Natural killer cell (primary cell): Measurements from ENCODE around the gene PPP2R3B. TPM values are rescaled to one million over a fixed set of nuclear protein-coding genes. Genes with fewer than 3 reads are reported as not detected.

ENCODE experiments used
- ATAC-seq, 3 donors: fragments of 150-1000 bp in 2 of 3; fragments of 200-7000 bp in 1 of 3; cut with Tn5 transposase; 1 replicate in 1 of 3; 2 replicates in 2 of 3; pipeline ENCODE4 v1.10.0; 2021; ENCODE audit warnings: mild to moderate bottlenecking in 2 of 3, moderate library complexity in 2 of 3
- DNase-seq, 2 donors: peaks; one replicate each; pipeline versions ENCODE4 v3.0.0 to v3.0.0-alpha.2; 2013 to 2021; ENCODE audit warnings: mixed read lengths in 1 of 2
- H3K27ac ChIP-seq: one replicate; pipeline ENCODE4 v1.5.1; 2013; ENCODE audit warnings: mild to moderate bottlenecking, low read length
- H3K27me3 ChIP-seq: one replicate; pipeline ENCODE4 v1.6.1; 2013; ENCODE audit warnings: low read length; ENCODE audit not compliant: control insufficient read depth, insufficient read depth
- H3K36me3 ChIP-seq: one replicate; pipeline ENCODE4 v1.6.1; 2013; ENCODE audit warnings: low read length; ENCODE audit not compliant: control insufficient read depth, insufficient read depth
- H3K4me1 ChIP-seq: one replicate; pipeline ENCODE4 v1.6.1; 2013; ENCODE audit warnings: low read length; ENCODE audit not compliant: control insufficient read depth, insufficient read depth
- H3K4me3 ChIP-seq: one replicate; pipeline ENCODE4 v1.5.1; 2013; ENCODE audit warnings: low read length
- H3K9me3 ChIP-seq: one replicate; pipeline ENCODE4 v1.6.1; 2013; ENCODE audit warnings: low read length; ENCODE audit not compliant: control insufficient read depth, insufficient read depth
- H3K27ac Mint-ChIP-seq, 2 donors: one replicate each; pipeline ENCODE4 v1.8.0; 2022; ENCODE audit warnings: mild to moderate bottlenecking in 2 of 2, mixed read lengths in 2 of 2, moderate library complexity in 1 of 2
- H3K27me3 Mint-ChIP-seq, 2 donors: one replicate each; pipeline ENCODE4 v1.8.0; 2022; ENCODE audit warnings: low read depth in 2 of 2, mixed read lengths in 2 of 2
- H3K36me3 Mint-ChIP-seq: one replicate; pipeline ENCODE4 v1.8.0; 2022; ENCODE audit warnings: mixed read lengths
- H3K4me1 Mint-ChIP-seq, 2 donors: one replicate each; pipeline ENCODE4 v1.8.0; 2022; ENCODE audit warnings: mixed read lengths in 2 of 2
- H3K4me3 Mint-ChIP-seq: one replicate; pipeline ENCODE4 v1.8.0; 2022; ENCODE audit warnings: mild to moderate bottlenecking, moderate library complexity, mixed read lengths
- H3K9me3 Mint-ChIP-seq, 2 donors: one replicate each; pipeline ENCODE4 v1.8.0; 2022; ENCODE audit warnings: mixed read lengths in 2 of 2
- WGBS: methylation state at CpG from one replicate; pipeline ENCODE4 v1.1.7; 2013; ENCODE audit warnings: missing lambda C conversion rate; ENCODE audit not compliant: insufficient coverage; 5-methylcytosine and 5-hydroxymethylcytosine counted together
- intact Hi-C: fragments of 100-400 bp; cut with micrococcal nuclease; formaldehyde crosslinking; loops from one replicate; pipeline ENCODE4 v1.14.2; 2022
- total RNA-seq, 4 donors: library from RNA; stranded (reverse); fragments of 120-200 nt in 1 of 4; gene quantifications; one replicate each; pipeline versions ENCODE4 v1.2.3 to v1.2.4, GENCODE V29; 2013 to 2022
- TF ChIP-seq, protein P1 (sequence below): fragments of 200-600 bp; IDR thresholded peaks from one replicate; pipeline ENCODE4 v1.8.0; 2022; ENCODE audit warnings: antibody characterized with exemption

The PPP2R3B gene
- total RNA-seq, 3 donors from 2014 or later (not counting 1 experiment from before 2014, with no cell fraction given) = 14.0 to 19.4 (median 14.6) TPM

DNA sequence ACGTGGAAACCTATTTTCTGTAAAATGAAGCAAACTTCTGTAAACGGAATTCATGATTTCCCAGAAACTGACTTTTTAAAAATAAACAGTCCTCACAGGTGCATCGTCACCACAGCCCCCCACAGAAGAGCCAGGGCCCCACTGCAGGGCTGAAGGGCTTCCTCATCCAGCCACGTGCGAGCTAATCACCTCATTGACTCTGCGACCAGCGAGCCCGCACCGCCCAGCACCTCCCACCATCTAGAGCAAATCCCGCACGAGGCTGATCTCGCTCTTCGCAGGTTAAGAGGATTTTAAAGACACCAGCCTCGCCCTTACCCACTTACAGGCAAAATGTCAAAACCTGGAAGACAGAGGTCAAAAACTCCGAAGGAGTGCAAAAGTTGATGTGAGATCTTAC is 14.8 kb downstream of the PPP2R3B start:
- H3K27ac Mint-ChIP-seq = no peak overlapping the region
- 27% methylated on average over 15 of the region's 15 CpGs for WGBS
- DNase-seq (no peak), ATAC-seq (no peak)
- Histone ChIP-seq H3K4me1 (peaks cover 19% of the 10 kb centered on the region), H3K4me3 (no peak overlapping the region), H3K9me3 (no peaks in the 10 kb centered on the region), H3K36me3 (no peaks in the 10 kb centered on the region), H3K27me3 (peaks cover 9% of the 10 kb centered on the region), H3K27ac (no peak overlapping the region)
- intact Hi-C loops = no loop called here
- peak overlapping the region; percentile 13 for H3K4me3 Mint-ChIP-seq
- no peaks in the 10 kb centered on the region for H3K9me3 Mint-ChIP-seq
- H3K27me3 Mint-ChIP-seq = peaks cover 30 to 31% of the 10 kb centered on the region in 2 donors
- no peaks in the 10 kb centered on the region for H3K36me3 Mint-ChIP-seq
- peaks cover 15 to 19% of the 10 kb centered on the region in 2 donors for H3K4me1 Mint-ChIP-seq
- TF ChIP-seq, protein P1, sequence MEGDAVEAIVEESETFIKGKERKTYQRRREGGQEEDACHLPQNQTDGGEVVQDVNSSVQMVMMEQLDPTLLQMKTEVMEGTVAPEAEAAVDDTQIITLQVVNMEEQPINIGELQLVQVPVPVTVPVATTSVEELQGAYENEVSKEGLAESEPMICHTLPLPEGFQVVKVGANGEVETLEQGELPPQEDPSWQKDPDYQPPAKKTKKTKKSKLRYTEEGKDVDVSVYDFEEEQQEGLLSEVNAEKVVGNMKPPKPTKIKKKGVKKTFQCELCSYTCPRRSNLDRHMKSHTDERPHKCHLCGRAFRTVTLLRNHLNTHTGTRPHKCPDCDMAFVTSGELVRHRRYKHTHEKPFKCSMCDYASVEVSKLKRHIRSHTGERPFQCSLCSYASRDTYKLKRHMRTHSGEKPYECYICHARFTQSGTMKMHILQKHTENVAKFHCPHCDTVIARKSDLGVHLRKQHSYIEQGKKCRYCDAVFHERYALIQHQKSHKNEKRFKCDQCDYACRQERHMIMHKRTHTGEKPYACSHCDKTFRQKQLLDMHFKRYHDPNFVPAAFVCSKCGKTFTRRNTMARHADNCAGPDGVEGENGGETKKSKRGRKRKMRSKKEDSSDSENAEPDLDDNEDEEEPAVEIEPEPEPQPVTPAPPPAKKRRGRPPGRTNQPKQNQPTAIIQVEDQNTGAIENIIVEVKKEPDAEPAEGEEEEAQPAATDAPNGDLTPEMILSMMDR = no peak

DNA sequence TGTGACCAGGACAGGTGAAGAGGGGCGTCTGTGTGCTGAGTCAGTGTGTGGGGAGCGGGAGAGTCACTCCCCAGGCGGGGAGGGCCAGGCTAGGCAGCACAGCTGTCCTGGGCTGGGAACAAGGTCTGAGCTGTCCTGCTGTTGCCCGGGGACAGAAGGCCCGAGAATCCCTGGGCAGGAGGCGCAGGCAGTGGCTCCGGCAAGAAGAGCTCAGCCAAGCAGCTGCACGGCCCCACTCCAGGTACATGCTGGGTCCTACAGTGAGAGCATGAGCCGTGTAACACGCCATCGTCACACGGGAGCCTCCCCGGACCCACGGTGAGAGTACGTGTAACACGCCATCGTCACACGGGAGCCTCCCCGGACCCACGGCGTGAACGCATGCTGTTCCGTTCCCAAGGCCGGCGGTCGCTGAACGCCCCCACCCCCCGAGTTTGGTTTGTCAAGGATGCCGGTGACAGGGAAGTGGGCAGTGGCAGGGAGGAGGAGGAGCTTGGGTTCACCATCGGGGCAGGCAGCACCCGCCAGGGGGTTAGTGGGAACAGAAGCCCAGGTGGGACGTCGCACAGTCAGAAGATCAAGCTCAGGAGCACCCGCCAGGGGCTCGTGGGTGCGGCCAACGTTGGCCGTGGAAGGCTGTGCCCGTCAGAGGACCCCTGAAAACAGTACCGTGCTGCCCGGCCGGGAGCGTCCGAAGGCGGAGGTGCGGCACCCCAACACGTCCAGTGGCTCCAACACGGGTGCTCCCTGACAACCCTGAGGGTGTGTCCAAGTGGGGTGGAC is 15.6 kb downstream of the PPP2R3B start:
- Mint-ChIP-seq H3K36me3 (no peaks in the 10 kb centered on the region), H3K4me1 (peaks cover 15 to 19% of the 10 kb centered on the region in 2 donors), H3K9me3 (no peaks in the 10 kb centered on the region), H3K27me3 (peaks cover 30 to 31% of the 10 kb centered on the region in 2 donors), H3K27ac (no peak overlapping the region), H3K4me3 (no peak overlapping the region)
- no peak for ATAC-seq
- Histone ChIP-seq H3K4me1 (peaks cover 19% of the 10 kb centered on the region), H3K36me3 (no peaks in the 10 kb centered on the region), H3K9me3 (no peaks in the 10 kb centered on the region), H3K27me3 (peaks cover 9% of the 10 kb centered on the region), H3K4me3 (no peak overlapping the region), H3K27ac (no peak overlapping the region)
- intact Hi-C loops = no loop called here
- no peak for DNase-seq
- TF ChIP-seq, protein P1 = no peak
- WGBS = 70% methylated on average over 48 of the region's 48 CpGs

DNA sequence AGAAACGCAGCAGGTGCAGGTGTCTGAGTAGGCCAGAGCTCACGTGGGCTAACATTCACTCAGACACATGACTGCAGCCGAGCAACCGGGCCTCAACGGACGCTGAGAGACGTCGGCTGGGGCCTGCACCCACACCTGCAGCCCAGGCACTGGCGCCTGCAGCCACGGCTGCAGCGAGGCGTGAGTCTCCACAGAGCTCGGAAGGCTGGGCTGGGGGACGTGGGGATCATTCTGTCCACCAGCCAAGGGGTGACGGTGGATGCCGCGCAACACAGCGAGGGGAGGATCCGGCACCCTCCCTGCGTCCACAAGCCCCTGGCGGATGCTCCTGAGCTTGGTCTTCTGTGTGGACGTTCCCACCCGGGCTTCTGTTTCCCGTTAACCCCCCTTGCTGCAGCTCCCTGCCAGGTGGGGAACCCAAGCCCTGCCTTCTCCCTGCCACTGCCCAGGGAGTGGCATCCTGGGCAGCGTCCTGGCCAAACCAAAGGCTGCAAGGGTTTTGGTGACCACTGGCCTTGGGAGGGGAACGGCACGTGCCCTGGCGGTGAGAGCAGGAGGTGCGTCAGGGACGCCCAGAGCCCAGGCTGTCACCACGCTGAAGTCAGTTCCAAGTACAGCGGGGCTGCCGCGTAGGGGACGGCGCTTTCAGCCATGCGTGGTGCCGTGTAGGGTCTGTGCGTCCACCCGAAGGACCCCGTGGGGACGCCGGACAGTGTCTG is 16.3 kb downstream of the PPP2R3B start:
- ATAC-seq (no peak), DNase-seq (no peak)
- WGBS = 78% methylated on average over 43 of the region's 43 CpGs
- Histone ChIP-seq H3K27me3 (peaks cover 9% of the 10 kb centered on the region), H3K9me3 (no peaks in the 10 kb centered on the region), H3K4me1 (peaks cover 19% of the 10 kb centered on the region), H3K4me3 (no peak overlapping the region), H3K27ac (no peak overlapping the region), H3K36me3 (no peaks in the 10 kb centered on the region)
- Mint-ChIP-seq H3K4me3 (no peak overlapping the region), H3K36me3 (no peaks in the 10 kb centered on the region), H3K4me1 (peaks cover 13 to 15% of the 10 kb centered on the region in 2 donors), H3K27me3 (peaks cover 26 to 27% of the 10 kb centered on the region in 2 donors), H3K9me3 (no peaks in the 10 kb centered on the region), H3K27ac (no peak overlapping the region)
- TF ChIP-seq, protein P1 = no peak
- intact Hi-C loops = no loop called here
